Measurements from ENCODE around the gene RNF8.

The RNF8 gene

DNA sequence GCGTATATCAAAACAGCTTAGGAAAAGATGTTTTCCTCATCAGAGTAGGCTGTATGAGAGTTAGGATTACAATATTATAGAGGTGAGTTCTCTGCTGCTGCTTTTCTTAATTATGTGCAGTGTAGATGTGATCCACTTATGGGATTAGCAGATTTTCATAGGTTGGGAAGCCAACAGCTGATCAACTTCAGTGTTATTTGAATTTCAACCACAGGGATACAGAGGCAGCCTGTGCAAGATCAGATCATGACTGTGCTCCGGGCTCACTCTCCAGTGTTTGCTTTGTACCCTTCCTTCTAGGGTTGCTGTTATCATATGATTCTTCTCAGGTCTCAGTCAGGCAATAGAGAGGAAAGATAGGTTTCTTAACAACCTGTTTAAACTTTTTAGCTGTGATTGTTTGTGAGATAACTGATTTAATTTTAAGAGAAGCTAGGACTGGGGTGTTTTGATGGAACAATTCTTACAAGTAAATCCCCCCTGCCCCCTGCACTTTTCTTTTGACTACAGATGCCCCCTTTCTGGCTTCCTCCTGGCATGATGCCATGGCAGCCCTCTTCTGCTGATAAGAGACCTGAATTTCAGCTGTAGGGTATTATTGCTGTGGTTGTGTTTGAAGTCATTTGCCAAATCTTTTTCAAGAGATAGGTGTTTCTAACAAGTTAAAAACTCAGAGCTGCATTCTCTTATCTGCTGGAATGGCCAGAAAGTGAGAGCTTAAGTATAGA lies 8.5 kb downstream of the RNF8 start:
- DNase-seq = no peak

DNA sequence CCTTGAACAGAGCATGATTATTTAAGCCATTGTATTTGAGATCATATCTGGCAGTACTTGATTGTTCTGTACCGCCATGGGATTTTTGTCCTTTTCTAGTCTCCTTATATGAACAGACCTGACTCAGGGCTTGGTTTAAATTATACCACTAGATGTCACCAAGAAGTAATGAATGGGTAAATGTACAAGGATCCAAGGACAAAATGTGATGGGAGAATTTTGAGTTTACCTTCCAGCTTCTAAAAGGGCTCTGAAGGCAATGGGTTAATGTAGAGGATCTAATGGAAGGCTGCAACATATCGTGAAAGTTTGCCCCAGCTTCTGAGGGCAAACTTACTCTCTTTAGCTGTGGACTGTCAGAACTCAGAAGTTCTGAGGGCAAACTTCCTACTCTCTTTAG lies 12.0 kb downstream of the RNF8 start:
- no peak for DNase-seq

DNA sequence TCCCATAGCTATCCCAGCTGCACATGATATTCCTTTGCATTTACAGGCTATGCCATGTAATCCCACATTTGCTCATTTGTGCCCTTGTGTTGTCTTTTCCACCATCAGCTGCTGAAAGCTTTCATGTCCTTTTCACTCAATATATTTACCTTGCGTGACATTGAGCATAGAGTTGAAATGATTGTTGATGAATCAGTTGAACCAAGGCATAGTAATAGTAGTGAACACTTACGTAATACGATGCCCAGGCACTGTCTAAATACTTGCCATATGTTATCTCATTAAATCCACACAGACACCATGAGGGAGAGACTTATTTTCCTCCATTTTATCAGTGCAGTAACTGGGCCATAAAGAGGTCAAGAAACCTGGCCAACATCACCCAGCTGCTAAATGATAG lies 13.1 kb downstream of the RNF8 start:
- DNase-seq = no peak

DNA sequence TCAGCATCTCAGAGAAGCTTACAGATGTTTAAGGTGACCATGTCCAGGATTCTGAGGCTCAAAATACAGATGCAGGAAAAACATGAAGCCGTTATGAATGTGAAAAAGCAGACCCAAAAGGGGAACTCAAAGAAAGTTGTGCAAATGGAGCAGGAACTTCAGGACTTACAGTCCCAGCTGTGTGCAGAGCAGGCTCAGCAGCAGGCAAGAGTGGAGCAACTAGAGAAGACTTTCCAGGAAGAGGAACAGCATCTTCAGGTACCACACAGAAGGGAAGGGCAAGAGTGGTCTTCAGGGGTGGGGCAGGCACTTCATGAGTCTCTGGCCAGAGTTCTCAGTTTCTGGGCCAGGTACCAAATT lies 15.2 kb downstream of the RNF8 start:
- DNase-seq = no peak

DNA sequence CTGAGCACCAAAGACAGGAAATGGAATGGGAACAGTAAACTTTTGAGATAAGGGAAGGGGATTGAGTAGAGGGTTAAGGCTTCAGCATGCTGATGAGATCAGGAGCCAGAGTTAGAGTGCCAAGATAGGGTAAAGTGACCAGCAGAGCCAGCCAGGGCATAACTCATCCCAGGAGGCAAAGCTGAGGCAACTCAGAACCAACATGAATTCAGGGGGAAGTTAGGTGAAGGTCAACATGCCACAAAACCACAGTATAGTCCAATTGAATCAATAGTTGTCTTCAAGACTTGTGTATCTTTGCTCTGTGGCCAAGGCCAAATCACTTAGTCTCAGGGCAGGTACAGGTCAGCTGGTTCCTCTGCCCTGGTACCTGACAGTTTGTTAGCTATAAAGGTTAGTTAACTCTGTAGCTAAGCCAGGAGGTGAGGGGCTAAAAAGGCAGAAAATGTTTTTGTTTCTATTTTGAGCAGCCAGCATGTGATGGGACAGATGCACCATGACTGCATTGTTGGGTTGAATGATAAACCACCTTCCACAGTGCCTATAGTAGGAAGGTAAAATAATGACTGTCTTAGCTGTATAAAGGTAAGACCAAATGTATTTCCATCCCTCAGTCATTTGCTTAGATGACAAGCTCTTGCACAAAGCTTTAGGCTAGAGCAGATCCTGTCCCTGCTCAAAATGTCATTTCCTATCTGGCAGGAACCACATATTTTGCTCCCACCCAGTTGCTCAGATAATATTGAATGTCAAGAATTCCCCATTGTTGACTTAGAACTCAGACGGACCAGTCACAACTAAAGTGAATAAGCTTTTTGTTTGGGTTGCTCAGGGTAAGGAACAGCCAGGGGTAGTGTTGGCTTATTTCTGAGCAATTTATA lies 15.8 kb downstream of the RNF8 start:
- DNase-seq = no peak

DNA sequence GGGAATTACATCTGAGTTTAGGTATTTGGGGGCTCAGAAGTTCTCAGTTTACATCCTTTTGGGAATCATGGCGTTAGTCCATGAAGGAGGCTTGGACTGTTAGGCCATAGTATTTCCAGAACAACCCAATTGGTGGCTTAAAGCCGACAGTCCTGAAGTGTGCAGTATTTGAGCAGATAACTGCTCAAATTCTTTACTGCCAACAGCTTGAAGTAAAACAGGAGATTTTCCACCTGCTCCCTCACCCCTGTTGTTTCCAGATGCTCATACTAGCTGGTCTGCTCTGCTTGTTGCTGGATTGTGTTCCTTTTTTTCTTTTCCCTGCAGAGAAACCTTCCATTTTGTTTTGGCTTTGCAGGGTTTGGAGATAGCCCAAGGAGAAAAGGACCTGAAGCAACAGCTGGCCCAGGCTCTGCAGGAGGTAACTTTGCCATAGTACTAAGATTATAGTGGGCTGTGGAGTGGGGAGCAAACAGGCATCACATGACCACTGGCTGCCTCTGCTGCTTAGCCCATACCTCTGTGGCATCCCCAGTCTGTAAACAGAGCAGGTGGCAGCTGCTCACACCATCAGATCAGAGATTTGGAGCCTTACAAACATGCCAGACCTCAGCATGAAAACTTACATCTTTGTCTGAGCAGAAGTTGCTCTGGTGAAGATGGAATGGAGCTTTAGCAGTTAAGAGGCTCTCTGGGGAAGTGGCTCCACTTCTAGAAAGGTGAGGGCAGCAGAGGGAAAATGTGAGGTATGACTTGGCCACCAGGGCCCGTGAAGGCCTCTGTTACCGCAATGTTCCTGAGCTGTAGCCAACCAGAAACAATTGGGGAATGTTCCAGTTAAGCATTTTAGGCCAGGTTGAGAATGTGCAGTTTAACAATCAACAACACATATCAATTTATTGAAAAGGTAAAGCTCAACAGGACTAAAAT lies 17.6 kb downstream of the RNF8 start:
- no peak for DNase-seq

DNA sequence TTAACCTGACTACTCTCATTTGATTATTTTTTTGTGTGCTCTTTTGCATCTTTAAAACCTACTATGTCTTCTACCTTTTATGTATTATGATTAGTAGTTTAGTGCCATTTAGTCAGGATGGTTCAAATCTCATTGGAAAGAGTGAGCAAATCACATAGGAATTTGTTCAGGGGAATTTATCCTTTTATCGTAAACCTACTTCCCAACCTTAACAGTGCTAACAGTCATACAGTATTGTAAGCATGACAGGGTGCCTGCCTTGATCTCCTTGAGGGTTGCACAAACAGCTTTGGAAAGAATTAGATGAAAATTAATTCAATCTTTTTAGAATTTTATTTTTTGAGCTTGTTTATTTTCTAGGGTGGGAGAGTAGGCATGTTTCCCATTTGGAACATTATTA lies 18.3 kb downstream of the RNF8 start:
- no peak for DNase-seq

DNA sequence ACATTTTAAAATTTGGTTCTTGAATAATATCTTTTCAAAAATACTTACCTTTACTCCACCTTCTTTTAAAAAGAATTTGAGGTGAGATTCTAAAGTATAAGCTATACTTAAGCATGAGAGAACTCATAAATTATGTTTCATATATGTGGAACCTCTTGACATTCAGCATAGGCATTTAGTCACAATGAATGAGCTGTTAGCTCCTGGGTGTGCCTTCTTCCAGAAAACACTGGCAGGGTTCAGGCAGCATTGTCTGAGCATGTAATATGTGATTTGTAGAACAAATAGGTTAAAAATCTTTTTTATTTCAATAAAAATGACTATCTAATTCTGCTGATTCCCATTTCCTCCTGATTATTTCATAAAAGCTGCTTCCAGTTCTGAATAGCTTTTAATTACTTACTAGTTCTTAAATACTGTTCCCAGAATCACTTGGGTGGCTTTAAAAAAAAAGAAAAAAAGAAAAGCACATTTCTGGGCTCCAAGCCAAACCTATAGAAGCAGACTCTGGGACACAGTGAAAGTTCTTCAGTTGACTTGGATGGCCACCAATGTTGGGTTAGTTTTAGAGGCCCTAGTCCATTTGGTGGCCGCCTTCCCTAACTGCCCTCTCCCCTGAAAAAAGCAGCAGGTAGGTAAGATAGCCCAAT lies 20.2 kb downstream of the RNF8 start:
- DNase-seq = no peak

DNA sequence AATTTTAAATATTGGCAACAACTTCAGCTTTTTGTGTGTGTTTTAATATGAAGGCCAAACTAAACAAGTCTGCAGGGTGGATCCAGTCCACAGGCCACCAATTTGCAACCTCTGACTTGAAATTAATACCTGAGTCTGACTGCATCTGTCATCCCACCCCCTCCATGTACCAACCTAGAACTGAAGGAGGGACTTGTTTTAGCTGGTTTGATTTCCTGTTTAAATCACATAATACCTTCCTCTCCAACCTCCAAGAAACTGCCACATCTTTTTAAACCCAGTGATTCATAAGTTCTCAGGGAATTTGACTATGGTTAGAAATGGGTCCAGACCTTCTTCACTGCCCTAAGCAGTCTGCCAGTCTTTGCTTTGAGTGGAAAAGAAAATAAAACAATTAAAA lies 21.6 kb downstream of the RNF8 start:
- DNase-seq = no peak

DNA sequence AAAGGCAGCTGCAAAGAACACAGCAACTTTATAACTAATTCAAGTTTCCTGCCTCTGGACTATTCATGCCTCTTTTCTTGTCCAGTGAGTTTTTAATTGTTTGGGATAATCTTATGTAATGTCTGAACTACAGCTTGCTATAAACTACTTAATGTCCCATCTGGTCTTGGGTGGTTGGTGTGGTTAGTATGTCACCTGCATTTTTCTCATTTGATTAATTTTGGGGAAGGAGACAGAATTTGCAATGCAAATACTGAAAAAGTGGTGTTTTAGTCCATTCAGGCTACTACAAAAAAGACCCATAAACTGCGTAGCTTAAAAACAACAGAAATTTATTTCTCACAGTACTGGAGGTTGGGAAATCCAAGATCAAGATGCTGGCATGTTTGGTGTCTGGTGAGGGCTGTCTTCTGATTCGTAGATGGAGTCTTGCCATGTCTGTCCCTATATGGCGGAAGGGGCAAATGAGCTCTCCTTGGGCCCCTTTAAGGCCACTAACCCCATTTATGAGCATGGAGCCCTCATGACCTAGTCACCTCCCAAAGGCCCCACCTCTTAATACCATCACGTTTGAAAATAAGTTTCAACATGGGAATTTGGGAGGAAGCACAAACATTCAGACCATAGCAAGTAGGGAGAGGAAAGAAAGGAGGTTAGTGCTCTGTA lies 22.4 kb downstream of the RNF8 start:
- no peak for DNase-seq

DNA sequence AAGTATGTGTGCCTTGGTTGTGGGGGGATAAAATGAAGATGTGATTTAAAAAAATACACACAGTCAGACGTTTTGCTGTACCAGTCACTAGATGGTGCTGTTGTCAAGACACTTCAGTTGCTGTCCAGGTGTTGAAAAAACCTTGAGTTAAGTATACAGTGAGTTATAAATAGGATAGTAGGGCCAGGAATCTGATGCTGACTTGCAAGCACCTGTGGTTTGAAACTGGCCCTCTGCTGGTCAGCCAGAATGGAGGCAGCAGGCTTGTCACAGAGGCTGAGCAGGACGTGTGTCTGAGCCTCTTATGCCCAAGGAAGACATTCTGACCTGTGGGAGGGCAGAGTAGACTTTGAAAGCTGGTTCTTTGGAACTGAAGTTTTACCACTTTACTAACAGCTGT lies 27.8 kb downstream of the RNF8 start:
- DNase-seq = no peak

DNA sequence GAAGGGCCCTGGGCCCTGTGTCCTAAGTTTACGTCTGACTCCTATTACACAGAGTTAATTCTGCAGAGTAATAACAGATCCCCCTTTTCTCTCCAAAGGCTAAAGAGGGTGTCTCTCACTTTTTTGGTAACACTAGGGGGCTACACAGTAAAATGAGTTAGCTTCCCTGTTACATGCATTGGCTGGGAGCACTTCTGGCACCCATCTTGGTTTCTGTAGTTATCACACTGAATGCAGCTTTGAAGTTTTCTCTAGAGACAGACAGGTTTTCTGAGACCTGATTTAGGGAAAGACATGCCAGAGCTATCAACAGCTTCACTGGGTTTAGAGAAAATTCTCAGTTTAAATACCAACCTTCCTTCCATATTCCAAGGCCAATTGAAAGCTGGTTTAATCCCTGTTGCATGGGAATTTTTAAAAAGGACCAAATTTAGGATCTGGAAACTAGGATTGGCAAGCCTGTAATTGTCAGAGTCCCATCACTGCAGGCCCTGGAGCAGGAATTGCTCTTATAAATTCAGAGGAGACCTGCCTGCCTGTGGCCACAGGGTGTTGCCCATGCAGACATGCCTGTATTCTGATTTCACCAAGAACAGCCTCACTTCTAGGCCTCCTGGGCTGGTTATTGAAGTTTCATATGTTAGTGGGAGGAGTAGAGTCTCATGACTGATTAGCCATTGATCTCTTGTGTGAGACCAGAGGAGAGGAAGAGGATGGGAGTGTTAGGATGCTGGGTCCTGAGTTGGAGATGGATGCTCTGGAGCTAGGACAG lies 29.4 kb downstream of the RNF8 start:
- DNase-seq = no peak

DNA sequence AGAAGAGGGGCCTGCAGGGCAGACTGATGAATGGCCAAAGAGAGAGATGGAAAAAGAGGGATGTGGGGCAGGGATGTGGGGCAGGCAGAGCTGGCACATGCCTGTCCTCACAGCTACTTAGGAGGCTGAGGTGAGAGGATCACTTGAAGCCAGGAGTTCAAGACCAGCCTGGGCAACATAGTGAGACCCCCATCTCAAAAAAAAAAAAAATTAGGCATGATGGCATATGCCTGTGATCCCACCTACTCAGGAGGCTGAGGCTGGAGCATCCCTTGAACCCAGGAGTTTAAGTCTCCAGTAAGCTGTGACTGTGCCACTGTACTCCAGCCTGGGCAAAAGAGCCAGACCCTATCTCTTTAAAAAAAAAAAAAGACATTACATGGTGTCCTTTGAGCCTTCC lies 34.8 kb downstream of the RNF8 start:
- DNase-seq = no peak

DNA sequence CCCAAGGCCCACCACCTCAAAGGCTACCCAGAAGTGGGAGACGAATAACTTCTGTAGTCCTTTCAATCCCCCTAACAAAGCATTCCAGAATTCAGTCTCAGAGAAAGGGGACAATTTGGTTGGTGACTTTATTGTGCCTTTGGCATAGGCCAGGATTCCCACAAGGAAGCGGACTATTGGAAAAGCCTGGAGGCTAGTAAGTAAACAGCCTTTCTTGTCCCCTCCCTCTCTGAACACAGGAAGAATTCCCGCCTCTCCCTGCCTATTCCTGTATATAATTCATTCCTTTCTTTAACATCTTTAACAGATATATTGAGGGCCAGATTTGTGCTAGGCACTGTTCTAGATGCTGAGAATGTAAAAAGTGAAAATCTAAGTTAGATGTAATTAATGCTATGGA lies 36.1 kb downstream of the RNF8 start:
- DNase-seq = no peak

DNA sequence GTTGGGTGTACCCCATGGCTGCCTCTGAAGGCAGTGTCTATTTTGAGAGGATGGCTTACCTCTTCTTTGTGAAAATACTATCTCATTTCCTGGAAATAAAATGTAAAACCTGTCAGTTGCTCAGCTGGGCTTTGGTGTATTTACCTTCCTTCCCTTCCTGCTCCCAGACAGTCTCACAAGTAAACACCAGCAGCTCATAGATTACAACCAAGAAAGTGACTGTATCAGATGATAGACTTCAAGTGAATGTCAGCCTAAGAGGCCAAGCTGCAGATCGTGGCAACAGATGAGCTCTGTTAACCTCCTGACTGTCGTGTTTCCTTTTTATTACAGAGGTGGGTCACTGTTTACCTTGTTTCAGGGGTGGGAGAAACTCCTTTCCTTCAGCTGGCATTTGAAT lies 37.3 kb downstream of the RNF8 start:
- DNase-seq = no peak

DNA sequence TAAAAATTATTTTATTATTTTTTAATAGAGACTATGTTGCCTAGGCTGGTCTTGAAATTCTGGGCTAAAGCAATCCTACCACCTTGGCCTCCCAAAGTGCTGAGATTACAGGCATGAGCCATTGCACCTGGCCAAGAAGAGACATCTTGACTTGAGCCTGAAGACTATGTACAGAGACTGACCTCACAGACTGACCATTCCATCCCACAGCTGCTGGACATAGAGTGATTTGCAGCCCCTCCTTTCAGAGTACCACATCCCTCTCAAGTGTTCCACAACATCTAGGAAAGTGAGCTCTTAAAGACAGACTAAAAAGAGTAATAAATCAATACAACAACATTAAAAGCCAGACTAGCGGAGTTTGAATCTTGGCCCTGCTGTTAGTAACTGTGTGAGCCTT lies 39.0 kb downstream of the RNF8 start:
- no peak for DNase-seq

DNA sequence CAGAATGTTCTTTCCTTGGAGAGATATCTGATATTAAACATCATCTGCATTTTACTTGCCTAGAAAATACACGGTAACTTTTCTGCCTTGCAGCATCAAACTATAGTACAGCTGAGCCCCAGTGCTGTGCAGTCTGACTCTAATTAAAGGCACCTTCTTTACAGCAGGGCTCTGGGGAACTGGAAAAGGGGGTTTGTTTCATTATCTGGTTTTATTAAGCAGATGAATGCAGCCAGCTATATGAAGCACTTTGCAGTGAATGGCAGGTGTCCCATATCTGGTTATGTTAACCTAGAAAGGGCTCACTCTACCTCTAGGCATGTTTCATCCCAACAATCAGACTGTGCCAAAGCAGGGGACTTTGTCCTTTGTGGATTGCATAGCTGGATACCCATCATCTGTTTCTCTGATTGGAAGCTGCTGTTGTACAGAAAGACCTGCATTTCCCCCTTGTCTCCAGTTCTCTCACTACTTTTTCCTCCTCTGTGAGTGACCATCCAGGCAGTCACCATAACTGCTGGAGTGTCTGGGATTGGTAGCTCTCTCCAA lies 39.7 kb downstream of the RNF8 start:
- DNase-seq = no peak

DNA sequence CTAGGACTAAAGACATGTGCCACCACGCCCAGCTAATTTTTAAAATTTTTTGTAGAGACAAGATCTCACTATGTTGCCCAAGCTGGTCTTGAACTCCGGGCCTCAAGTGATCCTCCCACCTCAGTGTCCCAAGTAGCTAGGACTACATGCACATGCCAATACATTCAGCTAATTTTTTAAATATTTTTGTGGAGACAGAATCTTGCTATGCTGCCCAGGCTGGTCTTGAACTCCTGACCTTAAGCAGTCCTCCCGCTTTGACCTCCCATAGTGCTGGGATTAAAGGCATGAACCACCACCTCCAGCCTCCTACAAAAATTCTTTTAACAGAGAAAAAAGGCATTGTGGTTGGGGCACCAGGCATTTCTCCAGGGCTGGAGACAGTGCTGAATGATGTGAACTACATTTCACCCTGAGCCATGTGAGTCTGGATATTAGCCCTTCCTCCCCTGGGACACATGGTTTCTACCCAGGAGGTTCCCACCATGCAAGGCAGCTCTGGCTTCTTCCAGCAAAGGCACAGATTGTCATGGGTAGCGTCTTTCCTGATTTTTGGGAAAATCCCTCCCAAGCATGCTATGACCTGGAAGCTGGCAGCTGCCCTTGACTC lies 42.9 kb downstream of the RNF8 start:
- no peak for DNase-seq

DNA sequence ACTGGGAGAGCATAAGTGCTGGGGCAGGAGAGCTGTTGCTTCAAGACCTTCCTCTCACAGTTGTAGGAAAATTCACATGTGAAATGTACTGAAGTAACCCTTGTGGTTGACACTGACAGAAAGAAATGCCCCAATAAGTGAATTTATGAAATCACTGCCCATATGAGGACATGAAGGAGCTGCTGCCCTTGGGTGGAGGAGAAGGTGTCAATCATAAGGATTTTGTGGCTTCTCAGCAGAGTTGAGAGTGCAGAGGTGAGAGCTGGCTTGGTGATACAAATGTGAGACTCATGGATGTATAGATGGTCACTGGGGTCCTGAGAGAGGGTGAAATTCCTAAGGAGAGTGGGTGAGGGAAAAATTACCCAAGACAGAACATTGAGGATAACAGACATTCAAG lies 45.3 kb downstream of the RNF8 start:
- no peak for DNase-seq

DNA sequence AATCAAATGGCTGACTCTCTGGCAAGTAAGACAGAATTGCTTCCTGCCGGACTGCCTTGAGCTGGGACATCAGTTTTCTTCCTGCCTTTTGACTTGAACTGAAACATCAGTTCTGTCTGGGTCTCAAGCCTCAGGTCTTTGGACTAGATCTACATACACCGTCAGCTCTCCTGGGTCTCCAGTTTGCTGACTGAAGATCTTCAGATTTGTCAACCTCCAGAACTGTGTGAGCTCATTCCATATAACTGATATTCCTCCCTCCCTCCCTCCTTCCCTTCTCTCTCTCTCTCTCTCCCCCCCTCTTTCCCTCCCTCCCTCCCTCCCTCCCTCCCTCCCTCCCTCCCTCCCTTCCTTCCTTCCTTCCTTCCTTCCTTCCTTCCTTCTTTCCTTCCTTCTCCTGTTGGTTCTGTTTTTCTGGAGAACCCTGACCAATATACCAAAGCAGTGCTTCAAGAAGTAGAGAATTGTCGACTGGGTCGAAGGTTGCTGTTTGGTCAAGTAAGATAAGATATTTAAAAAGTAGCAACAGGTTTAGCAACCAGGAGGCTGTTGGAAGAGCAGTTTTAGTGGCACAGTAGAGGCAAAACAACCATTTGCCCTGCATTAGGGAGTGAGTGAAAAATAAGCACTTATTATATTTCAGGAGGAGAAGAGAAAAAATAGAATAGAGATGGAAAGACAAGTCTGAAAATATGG lies 46.2 kb downstream of the RNF8 start:
- DNase-seq = no peak

Measured in activated CD4-positive, CD25-positive, alpha-beta regulatory T cell treated with anti-CD3 and anti-CD28 coated beads, Interleukin-2, amount 50 U/mL, for 72 hours (primary cell).